ENCODE data around the gene ACO2.

The ACO2 gene

DNA sequence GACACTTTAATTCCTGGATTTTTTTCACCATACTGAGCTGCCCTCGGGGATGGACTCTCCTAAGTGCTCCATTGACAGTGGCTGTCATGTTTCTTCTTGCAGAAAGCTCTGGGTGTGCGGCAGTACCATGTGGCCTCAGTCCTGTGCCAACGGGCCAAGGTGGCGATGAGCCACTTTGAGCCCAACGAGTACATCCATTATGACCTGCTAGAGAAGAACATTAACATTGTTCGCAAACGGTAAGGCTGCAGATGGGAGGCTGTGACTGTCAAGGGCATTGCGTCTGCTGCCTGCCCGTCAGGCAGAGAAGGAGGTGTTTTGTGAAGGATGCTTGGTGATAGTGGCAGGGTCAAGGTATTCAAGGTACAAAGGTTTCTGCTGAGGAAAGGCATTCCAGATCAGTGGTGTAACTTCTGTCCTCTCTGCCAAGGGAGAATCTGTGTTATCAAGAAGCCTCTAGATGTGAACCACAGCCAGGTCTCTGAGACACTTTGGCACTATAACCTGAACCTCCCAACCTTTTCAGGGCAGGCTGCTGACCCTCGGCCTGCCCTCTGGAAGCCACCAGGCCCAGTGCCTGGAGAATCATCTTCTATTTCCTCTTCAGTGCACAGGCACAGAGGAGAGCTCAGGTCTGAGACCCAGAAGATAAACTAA is 30.8 kb downstream of the ACO2 start:
- Histone ChIP-seq H3K9ac (ENCODE audit: low read depth, low read length) (no peak overlapping the region), H3K36me3 (ENCODE audit: insufficient read depth, low read length) (peaks cover 27% of the 10 kb centered on the region), H3K9me3 (ENCODE audit: insufficient read depth, low read depth, low read length) (no peaks in the 10 kb centered on the region), H3K27me3 (ENCODE audit: insufficient read depth, low read length) (no peaks in the 10 kb centered on the region), H3K4me1 (ENCODE audit: insufficient read depth, low read length) (no peaks in the 10 kb centered on the region), H3K4me3 (ENCODE audit: low read length) (no peak overlapping the region), H3K27ac (ENCODE audit: low read depth, low read length) (no peak overlapping the region)
- 95% methylated on average over 10 of the region's 10 CpGs for WGBS

DNA sequence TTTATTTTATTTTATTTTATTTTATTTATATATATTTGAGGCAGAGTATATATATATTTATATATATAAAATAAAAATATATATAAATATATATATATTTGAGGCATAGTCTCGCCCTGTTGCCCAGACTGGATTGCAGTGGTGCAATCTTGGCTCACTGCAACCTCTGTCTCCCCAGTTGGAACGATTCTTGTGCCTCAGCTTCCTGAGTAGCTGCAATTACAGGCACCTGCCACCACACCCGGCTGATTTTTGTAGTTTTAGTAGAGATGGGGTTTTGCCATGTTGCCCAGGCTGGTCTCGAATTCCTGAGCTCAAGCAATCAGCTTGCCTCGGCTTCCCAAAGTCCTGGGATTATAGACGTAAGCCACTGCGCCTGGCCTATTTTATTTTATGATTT is 31.4 kb downstream of the ACO2 start:
- no peaks in the 10 kb centered on the region for H3K27me3 ChIP-seq (ENCODE audit: insufficient read depth, low read length)
- H3K36me3 ChIP-seq (ENCODE audit: insufficient read depth, low read length) = peaks cover 29% of the 10 kb centered on the region
- no peak overlapping the region for H3K4me3 ChIP-seq (ENCODE audit: low read length)
- no peak overlapping the region for H3K27ac ChIP-seq (ENCODE audit: low read depth, low read length)
- no peaks in the 10 kb centered on the region for H3K9me3 ChIP-seq (ENCODE audit: insufficient read depth, low read depth, low read length)
- no peak overlapping the region for H3K9ac ChIP-seq (ENCODE audit: low read depth, low read length)
- 94% methylated on average over 7 of the region's 7 CpGs for WGBS
- no peaks in the 10 kb centered on the region for H3K4me1 ChIP-seq (ENCODE audit: insufficient read depth, low read length)

DNA sequence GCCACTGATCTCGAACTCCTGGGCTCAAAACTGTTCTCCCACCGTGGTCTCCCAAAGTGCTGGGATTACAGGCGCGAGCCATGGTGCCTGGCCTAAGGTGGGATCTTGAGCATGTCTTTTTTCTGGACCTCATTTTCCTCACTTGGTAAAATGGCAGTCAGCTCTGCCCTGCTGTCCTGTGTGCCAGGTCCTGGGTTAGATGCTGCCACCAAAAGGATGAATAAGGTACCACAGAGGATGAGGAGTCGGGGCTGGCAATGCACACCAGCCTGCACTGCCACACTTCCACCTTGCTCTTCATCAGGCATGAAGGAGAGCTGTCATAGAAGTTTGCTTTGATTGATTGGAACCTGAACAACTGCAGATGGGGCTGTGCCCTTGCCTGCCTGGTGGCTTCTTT is 32.3 kb downstream of the ACO2 start:
- Histone ChIP-seq H3K9ac (ENCODE audit: low read depth, low read length) (no peak overlapping the region), H3K27me3 (ENCODE audit: insufficient read depth, low read length) (no peaks in the 10 kb centered on the region), H3K36me3 (ENCODE audit: insufficient read depth, low read length) (peaks cover 29% of the 10 kb centered on the region), H3K4me1 (ENCODE audit: insufficient read depth, low read length) (no peaks in the 10 kb centered on the region), H3K9me3 (ENCODE audit: insufficient read depth, low read depth, low read length) (no peaks in the 10 kb centered on the region), H3K4me3 (ENCODE audit: low read length) (no peak overlapping the region), H3K27ac (ENCODE audit: low read depth, low read length) (no peak overlapping the region)
- 92% methylated on average over 5 of the region's 5 CpGs for WGBS

DNA sequence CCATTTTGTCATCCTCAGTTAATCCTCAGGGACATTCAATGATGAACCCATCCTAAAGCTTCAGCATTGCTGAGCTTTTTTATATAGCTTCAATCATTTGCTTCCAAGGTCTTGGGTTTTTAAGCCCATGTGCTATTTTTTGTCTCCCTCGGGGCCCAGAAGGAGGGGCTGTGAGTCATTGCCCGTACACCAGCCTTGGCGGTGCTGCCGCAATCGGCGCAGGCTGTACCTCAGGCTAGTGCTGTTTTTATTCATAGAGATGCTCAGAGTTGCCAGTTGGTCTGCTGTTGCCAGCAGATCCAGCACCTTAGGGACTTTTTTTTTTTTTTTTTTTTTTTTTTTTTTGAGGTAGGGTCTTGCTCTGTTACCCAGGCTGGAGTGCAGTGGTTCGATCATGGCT is 35.5 kb downstream of the ACO2 start:
- Histone ChIP-seq H3K27ac (ENCODE audit: low read depth, low read length) (no peak overlapping the region), H3K4me1 (ENCODE audit: insufficient read depth, low read length) (no peaks in the 10 kb centered on the region), H3K27me3 (ENCODE audit: insufficient read depth, low read length) (no peaks in the 10 kb centered on the region), H3K9ac (ENCODE audit: low read depth, low read length) (no peak overlapping the region), H3K9me3 (ENCODE audit: insufficient read depth, low read depth, low read length) (no peaks in the 10 kb centered on the region), H3K36me3 (ENCODE audit: insufficient read depth, low read length) (peaks cover 40% of the 10 kb centered on the region), H3K4me3 (ENCODE audit: low read length) (no peak overlapping the region)
- WGBS = 96% methylated on average over 7 of the region's 7 CpGs

DNA sequence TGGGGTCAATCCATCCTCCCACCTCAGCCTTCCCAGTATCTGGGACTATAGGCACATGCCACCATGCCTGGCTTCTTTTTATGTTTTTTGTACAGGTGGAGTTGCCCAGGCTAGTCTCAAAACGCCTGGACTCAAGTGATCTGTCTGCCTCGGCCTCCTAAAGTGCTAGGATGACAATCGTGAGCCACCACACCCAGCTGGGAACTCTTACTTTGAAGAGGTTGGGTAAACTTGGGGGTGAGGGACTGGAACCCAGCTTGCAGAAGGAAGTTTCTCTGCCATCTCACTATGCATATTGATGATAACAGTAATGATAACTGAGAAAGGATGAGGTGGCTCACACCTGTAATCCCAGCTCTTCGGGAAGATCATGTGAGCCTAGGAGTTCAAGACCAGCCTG is 35.9 kb downstream of the ACO2 start:
- WGBS = 90% methylated on average over 4 of the region's 4 CpGs
- peaks cover 37% of the 10 kb centered on the region for H3K36me3 ChIP-seq (ENCODE audit: insufficient read depth, low read length)
- no peak overlapping the region for H3K9ac ChIP-seq (ENCODE audit: low read depth, low read length)
- no peak overlapping the region for H3K27ac ChIP-seq (ENCODE audit: low read depth, low read length)
- no peaks in the 10 kb centered on the region for H3K9me3 ChIP-seq (ENCODE audit: insufficient read depth, low read depth, low read length)
- no peak overlapping the region for H3K4me3 ChIP-seq (ENCODE audit: low read length)
- no peaks in the 10 kb centered on the region for H3K4me1 ChIP-seq (ENCODE audit: insufficient read depth, low read length)
- no peaks in the 10 kb centered on the region for H3K27me3 ChIP-seq (ENCODE audit: insufficient read depth, low read length)

DNA sequence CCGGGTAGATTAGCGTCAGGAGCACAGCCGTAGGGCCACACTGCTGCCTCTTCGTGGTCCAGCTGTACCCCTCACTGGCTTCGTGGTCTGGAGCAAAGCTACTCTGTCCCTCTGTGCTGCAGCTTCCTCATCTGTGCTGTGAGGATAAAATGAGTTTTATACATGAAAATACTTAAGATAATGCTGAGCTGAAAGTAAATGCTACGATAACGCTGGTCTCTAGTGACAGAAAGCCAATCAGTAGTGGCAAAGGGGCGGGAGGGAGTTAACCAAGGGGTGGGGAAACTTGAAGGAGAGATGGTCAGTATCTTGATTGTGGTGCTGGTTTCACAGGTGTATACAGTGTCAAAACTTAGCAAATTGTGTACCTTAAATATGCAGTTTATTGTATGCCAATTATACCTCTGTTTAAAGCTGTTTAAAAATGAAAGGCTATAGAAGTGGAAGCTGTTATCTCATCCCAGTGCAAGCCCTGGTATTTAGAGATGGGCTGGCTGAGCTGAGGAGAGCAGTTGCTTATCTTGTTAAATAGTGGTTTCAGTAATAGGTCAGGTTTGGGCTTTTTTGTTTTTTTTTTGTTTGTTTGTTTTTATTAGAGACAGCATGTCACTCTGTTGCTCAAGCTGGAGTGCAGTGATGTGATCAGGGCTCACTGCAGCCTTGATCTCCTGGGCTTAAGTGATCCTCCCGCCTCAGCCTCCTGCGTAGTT is 36.7 kb downstream of the ACO2 start:
- Histone ChIP-seq H3K27ac (ENCODE audit: low read depth, low read length) (no peak overlapping the region), H3K9ac (ENCODE audit: low read depth, low read length) (no peak overlapping the region), H3K9me3 (ENCODE audit: insufficient read depth, low read depth, low read length) (no peaks in the 10 kb centered on the region), H3K27me3 (ENCODE audit: insufficient read depth, low read length) (no peaks in the 10 kb centered on the region), H3K4me3 (ENCODE audit: low read length) (no peak overlapping the region), H3K36me3 (ENCODE audit: insufficient read depth, low read length) (peaks cover 42% of the 10 kb centered on the region), H3K4me1 (ENCODE audit: insufficient read depth, low read length) (no peaks in the 10 kb centered on the region)
- WGBS = 97% methylated on average over 10 of the region's 10 CpGs

DNA sequence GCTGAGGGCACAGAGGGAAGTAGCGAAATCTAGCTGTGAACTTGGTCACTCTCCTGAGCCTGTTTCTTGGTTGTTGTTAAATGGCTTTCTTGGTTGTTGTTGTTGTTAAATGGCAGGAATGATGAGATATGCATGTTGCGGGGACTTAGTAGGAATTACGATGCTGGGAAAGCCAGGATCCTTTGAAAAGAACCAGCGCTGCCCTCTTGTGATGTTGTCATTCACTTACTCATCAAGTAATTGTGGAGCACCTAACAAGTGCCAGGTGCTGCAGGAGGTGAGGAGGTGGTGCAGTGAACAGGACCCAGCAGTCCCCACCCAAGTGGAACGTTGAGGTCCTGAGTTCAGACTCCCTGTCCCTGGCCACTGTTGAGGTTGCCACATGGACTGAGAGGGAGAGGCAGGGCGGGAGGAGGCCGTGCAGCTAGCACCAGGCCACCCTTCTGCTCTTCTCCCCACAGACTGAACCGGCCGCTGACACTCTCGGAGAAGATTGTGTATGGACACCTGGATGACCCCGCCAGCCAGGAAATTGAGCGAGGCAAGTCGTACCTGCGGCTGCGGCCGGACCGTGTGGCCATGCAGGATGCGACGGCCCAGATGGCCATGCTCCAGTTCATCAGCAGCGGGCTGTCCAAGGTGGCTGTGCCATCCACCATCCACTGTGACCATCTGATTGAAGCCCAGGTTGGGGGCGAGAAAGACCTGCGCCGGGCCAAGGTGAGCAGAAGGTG is 38.6 kb downstream of the ACO2 start:
- H3K4me3 ChIP-seq (ENCODE audit: low read length) = no peak overlapping the region
- no peaks in the 10 kb centered on the region for H3K9me3 ChIP-seq (ENCODE audit: insufficient read depth, low read depth, low read length)
- no peak overlapping the region for H3K9ac ChIP-seq (ENCODE audit: low read depth, low read length)
- H3K4me1 ChIP-seq (ENCODE audit: insufficient read depth, low read length) = peaks cover 5% of the 10 kb centered on the region
- WGBS = 95% methylated on average over 23 of the region's 23 CpGs
- H3K27ac ChIP-seq (ENCODE audit: low read depth, low read length) = no peak overlapping the region
- H3K36me3 ChIP-seq (ENCODE audit: insufficient read depth, low read length) = peaks cover 38% of the 10 kb centered on the region
- no peaks in the 10 kb centered on the region for H3K27me3 ChIP-seq (ENCODE audit: insufficient read depth, low read length)

DNA sequence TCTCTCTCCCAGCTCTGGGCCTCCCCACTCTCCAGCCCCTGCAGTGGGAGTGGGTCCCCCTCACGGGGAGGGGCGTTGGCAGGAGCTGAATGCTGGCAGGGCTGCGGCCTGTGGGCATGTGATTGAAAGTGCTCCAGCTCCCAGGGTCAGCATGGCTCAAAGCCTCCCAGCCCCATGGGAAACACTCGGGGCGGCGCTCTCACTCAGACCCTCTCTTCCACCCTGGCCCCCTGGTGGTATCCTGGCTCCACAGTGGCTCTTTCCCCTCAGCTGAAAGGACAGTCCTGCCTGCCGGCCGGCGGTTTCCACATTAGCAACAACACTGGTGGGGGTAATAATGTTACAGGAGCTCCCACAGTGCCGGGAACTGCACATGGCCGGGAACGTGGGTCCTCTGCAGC is 39.9 kb downstream of the ACO2 start:
- Histone ChIP-seq H3K9me3 (ENCODE audit: insufficient read depth, low read depth, low read length) (no peaks in the 10 kb centered on the region), H3K4me1 (ENCODE audit: insufficient read depth, low read length) (peaks cover 15% of the 10 kb centered on the region), H3K27me3 (ENCODE audit: insufficient read depth, low read length) (no peaks in the 10 kb centered on the region), H3K9ac (ENCODE audit: low read depth, low read length) (peak overlapping the region; percentile 36; the same call in 1 of the 2 replicates), H3K4me3 (ENCODE audit: low read length) (no peak overlapping the region), H3K36me3 (ENCODE audit: insufficient read depth, low read length) (peaks cover 44% of the 10 kb centered on the region), H3K27ac (ENCODE audit: low read depth, low read length) (no peak overlapping the region; the same call in 1 of the 2 replicates)
- 90% methylated on average over 12 of the region's 12 CpGs for WGBS

DNA sequence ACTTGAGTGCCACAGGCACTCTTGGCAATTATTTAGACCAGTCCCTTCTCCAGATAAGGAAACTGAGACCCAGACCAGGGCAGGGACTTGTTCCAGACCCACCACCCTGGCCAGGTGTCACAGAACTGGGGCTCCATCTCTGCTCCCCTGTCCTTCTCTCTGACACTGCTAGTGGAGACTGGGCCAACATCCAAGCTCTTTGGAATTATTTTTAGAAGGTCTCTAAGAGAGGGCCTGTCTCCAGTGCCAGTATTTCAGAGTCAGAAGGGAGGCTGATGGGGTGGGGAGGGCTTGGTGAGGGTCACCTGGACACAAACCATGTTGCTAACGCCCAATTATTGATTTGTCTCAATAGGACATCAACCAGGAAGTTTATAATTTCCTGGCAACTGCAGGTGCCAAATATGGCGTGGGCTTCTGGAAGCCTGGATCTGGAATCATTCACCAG is 42.6 kb downstream of the ACO2 start:
- H3K4me1 ChIP-seq (ENCODE audit: insufficient read depth, low read length) = peaks cover 15% of the 10 kb centered on the region
- H3K27me3 ChIP-seq (ENCODE audit: insufficient read depth, low read length) = no peaks in the 10 kb centered on the region
- no peak overlapping the region for H3K9ac ChIP-seq (ENCODE audit: low read depth, low read length)
- H3K9me3 ChIP-seq (ENCODE audit: insufficient read depth, low read depth, low read length) = no peaks in the 10 kb centered on the region
- no peak overlapping the region for H3K4me3 ChIP-seq (ENCODE audit: low read length)
- H3K27ac ChIP-seq (ENCODE audit: low read depth, low read length) = no peak overlapping the region
- WGBS = 93% methylated on average over 2 of the region's 2 CpGs
- peaks cover 60% of the 10 kb centered on the region for H3K36me3 ChIP-seq (ENCODE audit: insufficient read depth, low read length)

DNA sequence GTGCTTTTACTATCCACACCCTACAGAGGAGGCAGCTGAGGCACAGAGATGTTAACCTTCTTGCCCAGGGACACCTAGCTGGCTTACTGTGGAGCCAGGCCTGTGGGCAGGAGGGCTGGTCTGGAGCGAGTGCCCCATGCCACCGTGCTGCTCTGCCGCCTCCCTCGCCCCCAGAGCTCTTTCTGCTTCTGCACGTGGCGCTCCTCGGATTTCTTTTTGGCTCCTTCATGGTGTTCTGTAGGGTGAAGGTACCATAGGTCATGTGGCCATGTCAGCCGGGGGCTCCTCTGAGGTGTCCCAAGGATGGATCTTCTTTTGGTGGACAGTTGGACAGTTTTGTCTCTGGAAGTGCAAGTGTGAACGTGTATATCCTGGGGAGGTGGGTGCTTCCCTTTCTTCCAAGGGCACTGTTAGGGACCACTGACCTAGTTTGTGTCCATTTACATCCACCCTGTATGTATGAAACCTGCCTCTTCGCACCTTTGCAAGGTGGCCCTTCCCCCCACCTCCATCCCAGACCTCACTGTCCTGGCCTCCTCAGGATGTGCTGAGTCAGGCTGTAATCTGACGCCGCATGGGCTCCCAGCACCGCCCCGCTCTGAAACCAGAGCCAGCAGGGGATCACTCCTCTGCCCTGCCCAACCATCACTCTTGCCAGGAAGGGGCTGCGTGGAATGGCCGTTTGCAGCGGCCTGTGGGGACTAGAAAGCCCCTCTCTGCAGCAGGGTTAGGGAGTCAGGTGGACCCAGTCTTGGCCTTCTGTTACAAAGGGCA is 43.7 kb downstream of the ACO2 start:
- H3K27me3 ChIP-seq (ENCODE audit: insufficient read depth, low read length) = no peaks in the 10 kb centered on the region
- H3K4me3 ChIP-seq (ENCODE audit: low read length) = no peak overlapping the region
- peak overlapping the region; percentile 35 for H3K9ac ChIP-seq (ENCODE audit: low read depth, low read length)
- WGBS = 53% methylated on average over 17 of the region's 17 CpGs
- H3K36me3 ChIP-seq (ENCODE audit: insufficient read depth, low read length) = peaks cover 62% of the 10 kb centered on the region
- no peaks in the 10 kb centered on the region for H3K9me3 ChIP-seq (ENCODE audit: insufficient read depth, low read depth, low read length)
- peaks cover 15% of the 10 kb centered on the region for H3K4me1 ChIP-seq (ENCODE audit: insufficient read depth, low read length)
- peak overlapping the region; percentile 75 for H3K27ac ChIP-seq (ENCODE audit: low read depth, low read length)

DNA sequence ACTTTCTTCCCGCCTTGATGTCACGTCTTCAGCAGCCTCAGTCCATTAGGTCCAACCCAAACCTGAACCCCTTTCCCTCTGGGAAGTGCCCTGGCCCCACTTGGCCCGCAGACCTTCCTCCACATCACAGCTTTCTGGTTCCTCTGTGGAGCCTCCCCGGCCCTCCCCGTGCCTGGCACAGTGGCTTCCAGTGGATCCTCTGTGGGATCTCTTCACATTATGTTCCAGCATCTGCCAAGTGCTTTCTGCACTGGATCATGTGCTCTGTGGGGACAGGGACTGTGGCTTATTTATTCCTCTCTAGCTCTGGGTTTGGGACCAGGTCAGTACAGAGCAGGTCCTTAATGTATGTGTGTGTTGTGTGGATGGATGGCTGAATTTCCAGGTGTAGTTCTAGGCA is 44.5 kb downstream of the ACO2 start:
- peaks cover 15% of the 10 kb centered on the region for H3K4me1 ChIP-seq (ENCODE audit: insufficient read depth, low read length)
- H3K36me3 ChIP-seq (ENCODE audit: insufficient read depth, low read length) = peaks cover 56% of the 10 kb centered on the region
- H3K9me3 ChIP-seq (ENCODE audit: insufficient read depth, low read depth, low read length) = no peaks in the 10 kb centered on the region
- 85% methylated on average over 5 of the region's 5 CpGs for WGBS
- peak overlapping the region; percentile 35 for H3K9ac ChIP-seq (ENCODE audit: low read depth, low read length)
- H3K4me3 ChIP-seq (ENCODE audit: low read length) = no peak overlapping the region
- no peaks in the 10 kb centered on the region for H3K27me3 ChIP-seq (ENCODE audit: insufficient read depth, low read length)
- H3K27ac ChIP-seq (ENCODE audit: low read depth, low read length) = peak overlapping the region; percentile 75

All from HUES64 (cell line).